Lung (tissue), 12 donors: ENCODE measurements around the gene PTPRE. TPM values are rescaled to one million over a fixed set of nuclear protein-coding genes. Genes with fewer than 3 reads are reported as not detected.

Experiments used
- ATAC-seq: fragments of 200-7000 bp; cut with Tn5 transposase; one replicate; pipeline ENCODE4 v1.9.1; 2020; ENCODE audit warnings: moderate number of reproducible peaks; ENCODE audit not compliant: insufficient read depth, low FRiP score
- DNase-seq, 3 donors: peaks; one replicate each; pipeline ENCODE4 v3.0.0-alpha.2; 2013 to 2017
- H3K27ac ChIP-seq, 2 donors: one replicate each; pipeline ENCODE4 v1.5.1; 2013; ENCODE audit warnings: mild to moderate bottlenecking in 2 of 2, moderate library complexity in 2 of 2, control low read depth in 1 of 2, inconsistent platforms in 1 of 2, low read depth in 1 of 2, low read length in 1 of 2
- H3K27me3 ChIP-seq, 3 donors: one replicate each; pipeline ENCODE4 v1.5.1; 2013; ENCODE audit warnings: low read length in 2 of 3; ENCODE audit not compliant: control insufficient read depth in 3 of 3, insufficient read depth in 3 of 3
- H3K36me3 ChIP-seq, 4 donors: one replicate each; pipeline ENCODE4 v1.5.1; 2013; ENCODE audit warnings: low read length in 4 of 4, mild to moderate bottlenecking in 1 of 4, moderate library complexity in 1 of 4; ENCODE audit not compliant: control insufficient read depth in 4 of 4, insufficient read depth in 4 of 4
- H3K4me1 ChIP-seq, 5 donors: one replicate each; pipeline ENCODE4 v1.5.1; 2013; ENCODE audit warnings: low read length in 5 of 5, mild to moderate bottlenecking in 2 of 5, moderate library complexity in 1 of 5; ENCODE audit not compliant: control insufficient read depth in 5 of 5, insufficient read depth in 5 of 5
- H3K4me3 ChIP-seq: one replicate; pipeline ENCODE4 v1.5.1; 2013; ENCODE audit warnings: mild to moderate bottlenecking, control low read depth, moderate library complexity
- H3K9ac ChIP-seq, 2 donors: one replicate each; pipeline ENCODE4 v1.5.1; 2013; ENCODE audit warnings: low read length in 2 of 2, control low read depth in 1 of 2; ENCODE audit not compliant: insufficient read depth in 1 of 2
- H3K9me3 ChIP-seq, 4 donors: one replicate each; pipeline ENCODE4 v1.5.1; 2013; ENCODE audit warnings: low read length in 3 of 4, mild to moderate bottlenecking in 1 of 4, moderate library complexity in 1 of 4; ENCODE audit not compliant: control insufficient read depth in 4 of 4, insufficient read depth in 3 of 4
- CTCF ChIP-seq: IDR thresholded peaks from 2 replicates; pipeline ENCODE4 v1.5.1; 2012; ENCODE audit warnings: mild to moderate bottlenecking; ENCODE audit errors: control extremely low read depth, extremely low read depth
- WGBS, 2 donors: extraction: QIAGEN DNeasy Blood & Tissue Kit; methylation state at CpG; one replicate each; pipeline ENCODE4 v1.1.7; 2013; 5-methylcytosine and 5-hydroxymethylcytosine counted together
- polyA plus RNA-seq, 2 donors: library from polyadenylated mRNA; stranded (reverse); fragments of 200-250 nt; gene quantifications; one replicate each; pipeline ENCODE4 v1.2.1, GENCODE V29; 2013
- total RNA-seq, 2 donors: library from RNA; depleted of rRNA in 1 of 2; stranded (reverse); fragments of >200 nt in 1 of 2; gene quantifications; one replicate each; pipeline ENCODE4 v1.2.1, GENCODE V29; 2014 to 2021
- donor health status: control.
- donor health status: control.
- donor health status: Bipolar disorder and iron deficiency.
- donor health status: healthy.
- donor health status: DM: yes; HTN: yes; CAD: no.

The PTPRE gene
- total and polyA plus RNA-seq, 4 donors: 15.5 to 68.7 (median 36.5) TPM

DNA sequence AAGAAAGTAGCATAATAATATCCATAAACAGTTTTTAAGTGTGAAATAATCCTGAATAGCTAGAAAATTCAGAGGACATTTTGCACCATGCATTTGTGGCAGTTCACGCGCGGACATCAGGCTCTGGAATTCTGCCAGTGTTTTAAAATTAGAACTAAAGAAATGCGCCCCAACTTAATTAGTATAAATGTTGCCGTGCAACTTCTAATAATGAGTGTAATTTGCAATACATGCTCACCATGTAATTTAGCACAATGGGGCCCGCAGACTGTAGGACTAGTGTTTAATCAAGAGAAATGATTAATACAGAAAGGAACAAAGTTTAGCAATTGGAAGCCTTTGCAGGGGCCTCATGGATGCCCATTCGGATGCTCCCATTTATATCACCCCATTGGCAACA is 96.6 kb downstream of the PTPRE start:
- Histone ChIP-seq H3K36me3 (no peaks in the 10 kb centered on the region), H3K27me3 (peaks cover 0 to 6% (median 0%) of the 10 kb centered on the region in 3 donors), H3K27ac (no peak overlapping the region), H3K4me1 (peaks cover 0 to 13% (median 7%) of the 10 kb centered on the region in 5 donors), H3K9ac (no peak overlapping the region), H3K9me3 (no peaks in the 10 kb centered on the region), H3K4me3 (no peak overlapping the region)
- WGBS, 2 donors: 88 to 92% methylated on average over 7 of the region's 7 CpGs
- ATAC-seq (no peak), DNase-seq (no peak)
- TF ChIP-seq CTCF: no peak

- Histone ChIP-seq H3K27ac (peak overlapping the region in 1 of 2 donors; percentile 66), H3K9me3 (no peaks in the 10 kb centered on the region), H3K9ac (no peak overlapping the region), H3K4me3 (no peak overlapping the region), H3K27me3 (peaks cover 0 to 3% (median 0%) of the 10 kb centered on the region in 3 donors), H3K36me3 (no peaks in the 10 kb centered on the region), H3K4me1 (peaks cover 0 to 18% (median 7%) of the 10 kb centered on the region in 5 donors)
- DNase-seq: peak in 1 of 3 donors; percentile 2
- ATAC-seq: no peak
- WGBS, 2 donors: 85 to 89% methylated on average over 1 of the region's 1 CpG
- no peak for TF ChIP-seq CTCF
Observed at GRCh38 chr10:128005858-128006257, 99.0 kb downstream of the PTPRE start.

- Histone ChIP-seq H3K4me1 (peaks cover 0 to 16% (median 7%) of the 10 kb centered on the region in 5 donors), H3K36me3 (no peaks in the 10 kb centered on the region), H3K27me3 (no peaks in the 10 kb centered on the region), H3K9me3 (no peaks in the 10 kb centered on the region), H3K27ac (no peak overlapping the region), H3K4me3 (no peak overlapping the region), H3K9ac (no peak overlapping the region)
- 62 to 88% methylated on average over 1 of the region's 1 CpG for WGBS, 2 donors
- DNase-seq (peak in 2 of 3 donors; percentile 41 to 55), ATAC-seq (no peak)
- no peak for TF ChIP-seq CTCF
Observed at GRCh38 chr10:128007056-128007455, 100.2 kb downstream of the PTPRE start.

DNA sequence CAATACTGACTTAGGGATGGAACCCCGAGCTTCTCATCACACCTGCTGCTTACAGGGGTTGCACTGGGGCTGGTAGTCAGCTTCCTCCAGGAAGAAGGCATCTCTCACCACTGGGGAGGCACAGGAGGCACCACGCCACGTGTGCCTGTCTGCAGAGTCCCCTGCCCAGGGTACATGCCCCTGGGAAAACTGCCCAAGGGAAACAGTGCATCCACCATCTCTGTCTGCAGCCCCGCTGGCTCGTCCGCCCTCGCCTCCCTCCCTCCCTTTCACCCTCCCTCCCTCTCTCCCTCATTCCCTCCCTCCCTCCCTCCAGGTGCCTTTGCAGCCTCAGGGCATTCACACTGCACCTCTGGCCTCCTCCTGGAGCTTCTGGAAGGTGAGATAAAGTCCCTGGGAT is 101.1 kb downstream of the PTPRE start:
- no peak overlapping the region for H3K4me3 ChIP-seq
- ATAC-seq: no peak
- H3K36me3 ChIP-seq: no peaks in the 10 kb centered on the region
- DNase-seq: no peak
- H3K27me3 ChIP-seq: no peaks in the 10 kb centered on the region
- peak overlapping the region in 1 of 2 donors; percentile 58 for H3K27ac ChIP-seq
- H3K9ac ChIP-seq: no peak overlapping the region
- TF ChIP-seq CTCF: no peak
- no peaks in the 10 kb centered on the region for H3K9me3 ChIP-seq
- 70 to 82% methylated on average over 7 of the region's 7 CpGs for WGBS, 2 donors
- peaks cover 0 to 16% (median 7%) of the 10 kb centered on the region in 5 donors for H3K4me1 ChIP-seq
